Fibroblast of lung (primary cell): Measurements from ENCODE around the gene PRKCA. TPM values are rescaled to one million over a fixed set of nuclear protein-coding genes. Genes with fewer than 3 reads are reported as not detected.
A peak's percentile ranks its signal among the peaks of the same experiment; 100 is the strongest.

Experiments used
- DNase-seq, 2 donors: peaks; one replicate each; pipeline versions ENCODE4 v3.0.0 to v3.0.0-alpha.2; 2010; ENCODE audit warnings: low read depth in 2 of 2
- H2AFZ ChIP-seq: 2 replicates; pipeline ENCODE4 v1.5.1; 2012; ENCODE audit warnings: low read length, control low read depth, inconsistent platforms
- H3K27ac ChIP-seq: 2 replicates; pipeline ENCODE4 v1.5.1; 2011; ENCODE audit warnings: low read length, control low read depth; ENCODE audit not compliant: insufficient read depth
- H3K27me3 ChIP-seq: 2 replicates; pipeline ENCODE4 v1.5.1; 2011; ENCODE audit warnings: mild to moderate bottlenecking, low read length; ENCODE audit not compliant: control insufficient read depth, insufficient read depth
- H3K36me3 ChIP-seq: 2 replicates; pipeline ENCODE4 v1.5.1; 2011; ENCODE audit warnings: low read length; ENCODE audit not compliant: control insufficient read depth, insufficient read depth
- H3K4me1 ChIP-seq: 2 replicates; pipeline ENCODE4 v1.5.1; 2011; ENCODE audit warnings: low read length; ENCODE audit not compliant: control insufficient read depth, insufficient read depth; ENCODE audit errors: extremely low read depth
- H3K4me2 ChIP-seq: 2 replicates; pipeline ENCODE4 v1.5.1; 2011; ENCODE audit warnings: low read length, control low read depth; ENCODE audit not compliant: insufficient read depth; ENCODE audit errors: extremely low read depth
- H3K4me3 ChIP-seq, 4 experiments: fragments of 200-600 bp in 1 of 4; sonication (generic) in 1 of 4; replicated peaks in 1 of 4; 2 replicates each; pipeline ENCODE4 v1.5.1; 2011 to 2016; ENCODE audit warnings: low read length in 4 of 4, low read depth in 3 of 4, mild to moderate bottlenecking in 3 of 4, control low read depth in 2 of 4, inconsistent platforms in 1 of 4, mixed read lengths in 1 of 4; ENCODE audit not compliant: insufficient read depth in 1 of 4; ENCODE audit errors: control extremely low read depth in 1 of 4
- H3K79me2 ChIP-seq: 2 replicates; pipeline ENCODE4 v1.5.1; 2012; ENCODE audit warnings: mild to moderate bottlenecking, low read length, inconsistent platforms; ENCODE audit not compliant: control insufficient read depth, insufficient read depth
- H3K9ac ChIP-seq: 2 replicates; pipeline ENCODE4 v1.5.1; 2011; ENCODE audit warnings: mild to moderate bottlenecking, low read length, control low read depth; ENCODE audit not compliant: insufficient read depth
- H3K9me3 ChIP-seq: 2 replicates; pipeline ENCODE4 v1.5.1; 2012; ENCODE audit warnings: low read depth, low read length; ENCODE audit not compliant: control insufficient read depth, insufficient read depth
- H4K20me1 ChIP-seq: 2 replicates; pipeline ENCODE4 v1.5.1; 2011; ENCODE audit warnings: low read length; ENCODE audit not compliant: control insufficient read depth, insufficient read depth; ENCODE audit errors: extremely low read depth
- CTCF ChIP-seq, 2 donors: IDR thresholded peaks in 1 of 2; conservative IDR thresholded peaks in 1 of 2; 1 replicate in 1 of 2; 2 replicates in 1 of 2; pipeline ENCODE4 v1.5.1; 2011 to 2012; ENCODE audit warnings: low read length in 2 of 2, control low read depth in 1 of 2, inconsistent platforms in 1 of 2, low read depth in 1 of 2, mild to moderate bottlenecking in 1 of 2
- EZH2 ChIP-seq: IDR thresholded peaks from 2 replicates; pipeline ENCODE4 v1.5.1; 2012; ENCODE audit warnings: low read length, control low read depth, mild to moderate bottlenecking; ENCODE audit errors: missing control alignments
- polyA plus RNA-seq, 2 donors: library from polyadenylated mRNA; depleted of rRNA in 1 of 2; stranded (reverse) in 1 of 2; unstranded in 1 of 2; fragments of >200 nt; gene quantifications; 2 replicates each; pipeline ENCODE4 v1.2.1, GENCODE V29; 2011 to 2012; ENCODE audit warnings: missing spikeins in 1 of 2
- total RNA-seq: library from RNA; depleted of rRNA; stranded (reverse); fragments of >200 nt; gene quantifications from 2 replicates; pipeline ENCODE4 v1.2.1, GENCODE V29; 2014

Gene PRKCA
- total and polyA plus RNA-seq, 2 donors (not counting 1 experiment from before 2014, with no cell fraction given), result 34.0 to 74.2 TPM

- Histone ChIP-seq H3K9ac (no peak overlapping the region), H4K20me1 (no peaks in the 10 kb centered on the region), H3K9me3 (no peaks in the 10 kb centered on the region), H3K4me2 (no peak overlapping the region), H2AFZ (no peak overlapping the region), H3K27ac (no peak overlapping the region), H3K36me3 (no peaks in the 10 kb centered on the region), H3K79me2 (peaks cover 1% of the 10 kb centered on the region), H3K4me1 (peaks cover 2% of the 10 kb centered on the region), H3K4me3 (no peak overlapping the region), H3K27me3 (no peaks in the 10 kb centered on the region)
- peak; percentile 26 to 61 for DNase-seq
- TF ChIP-seq EZH2 (no peak), CTCF (conservative IDR thresholded peaks at IDR 0.05 in 1 of 2, IDR thresholded peaks at IDR 0.05 in 1 of 2; ENCODE audit: low read depth in 1 of 2, low read length in 2 of 2) (peak; percentile 24 to 46)
Observed at GRCh38 chr17:66625311-66625767, 322.9 kb downstream of the PRKCA start.

GRCh38 chr17:66627985-66628384 lies 325.6 kb downstream of the PRKCA start:
- Histone ChIP-seq H3K9ac (no peak overlapping the region), H4K20me1 (no peaks in the 10 kb centered on the region), H3K4me2 (peak overlapping the region; percentile 3), H3K27ac (no peak overlapping the region), H2AFZ (no peak overlapping the region), H3K9me3 (no peaks in the 10 kb centered on the region), H3K4me3 (no peak overlapping the region), H3K4me1 (peaks cover 4% of the 10 kb centered on the region), H3K36me3 (no peaks in the 10 kb centered on the region), H3K79me2 (peaks cover 1% of the 10 kb centered on the region), H3K27me3 (no peaks in the 10 kb centered on the region)
- DNase-seq, result peak in 1 of 2 donors; percentile 21
- TF ChIP-seq EZH2 (no peak), CTCF (conservative IDR thresholded peaks at IDR 0.05 in 1 of 2, IDR thresholded peaks at IDR 0.05 in 1 of 2; ENCODE audit: low read depth in 1 of 2, low read length in 2 of 2) (no peak)

- no peak for DNase-seq
- H3K4me3 ChIP-seq, result no peak overlapping the region
- no peak overlapping the region for H3K4me2 ChIP-seq
- TF ChIP-seq EZH2 (no peak), CTCF (conservative IDR thresholded peaks at IDR 0.05 in 1 of 2, IDR thresholded peaks at IDR 0.05 in 1 of 2; ENCODE audit: low read depth in 1 of 2, low read length in 2 of 2) (no peak)
- no peaks in the 10 kb centered on the region for H3K27me3 ChIP-seq
- no peaks in the 10 kb centered on the region for H3K9me3 ChIP-seq
- no peak overlapping the region for H2AFZ ChIP-seq
- no peaks in the 10 kb centered on the region for H3K36me3 ChIP-seq
- H3K4me1 ChIP-seq, result peaks cover 7% of the 10 kb centered on the region
- H3K9ac ChIP-seq, result no peak overlapping the region
- no peaks in the 10 kb centered on the region for H4K20me1 ChIP-seq
- no peak overlapping the region for H3K27ac ChIP-seq
- peaks cover 1% of the 10 kb centered on the region for H3K79me2 ChIP-seq
Observed at GRCh38 chr17:66629762-66630161, 327.3 kb downstream of the PRKCA start.
